NOMO-1 treated with dmso at 0.1 percent for 144 hours (cell line): ENCODE results near the gene KLHL22.
"Not testable (repeated sequence)": the region's sequence is repeated elsewhere in the genome, so short reads cannot be mapped to it uniquely, and the experiment has no call there.

ENCODE experiments used
- DNase-seq: peaks from one replicate; lab custom pipeline; 2025; ENCODE audit not compliant: unreplicated experiment; lab: John Stamatoyannopoulos, UW

The KLHL22 gene

GRCh38 chr22:20504293-20504922, 8.8 kb upstream of the KLHL22 start:
- DNase-seq = not testable (repeated sequence)

GRCh38 chr22:20503816-20504215, 8.2 kb upstream of the KLHL22 start:
- no peak for DNase-seq

- no peak for DNase-seq
Observed at GRCh38 chr22:20499769-20500168, 4.2 kb upstream of the KLHL22 start.

GRCh38 chr22:20498913-20499312, 3.3 kb upstream of the KLHL22 start:
- no peak for DNase-seq

GRCh38 chr22:20497426-20497825, 1.8 kb upstream of the KLHL22 start:
- DNase-seq = no peak

GRCh38 chr22:20495861-20496681, 476 bp upstream of the KLHL22 start:
- DNase-seq = peak; percentile 90

- DNase-seq = no peak
Observed at GRCh38 chr22:20491346-20491745, 4.2 kb downstream of the KLHL22 start.

- no peak for DNase-seq
Observed at GRCh38 chr22:20490941-20491307, 4.7 kb downstream of the KLHL22 start.

- no peak for DNase-seq
Observed at GRCh38 chr22:20490183-20490940, 5.2 kb downstream of the KLHL22 start.

GRCh38 chr22:20488946-20489345, 6.6 kb downstream of the KLHL22 start:
- no peak for DNase-seq

- DNase-seq = no peak
Observed at GRCh38 chr22:20487715-20488114, 7.9 kb downstream of the KLHL22 start.

GRCh38 chr22:20486229-20486628, 9.4 kb downstream of the KLHL22 start:
- no peak for DNase-seq

GRCh38 chr22:20484948-20485683, 10.5 kb downstream of the KLHL22 start:
- no peak for DNase-seq

GRCh38 chr22:20483771-20484170, 11.8 kb downstream of the KLHL22 start:
- no peak for DNase-seq

GRCh38 chr22:20483143-20483506, 12.5 kb downstream of the KLHL22 start:
- not testable (repeated sequence) for DNase-seq

- no peak for DNase-seq
Observed at GRCh38 chr22:20479612-20480196, 15.9 kb downstream of the KLHL22 start.

GRCh38 chr22:20478059-20478458, 17.5 kb downstream of the KLHL22 start:
- DNase-seq = not testable (repeated sequence)

GRCh38 chr22:20475569-20475968, 20.0 kb downstream of the KLHL22 start:
- DNase-seq = not testable (repeated sequence)

GRCh38 chr22:20475115-20475436, 20.5 kb downstream of the KLHL22 start:
- DNase-seq = no peak

GRCh38 chr22:20472629-20473442, 22.8 kb downstream of the KLHL22 start:
- no peak for DNase-seq
